DMS53 (cell line): ENCODE measurements around the gene CDC26.
"Not testable (repeated sequence)": the region's sequence is repeated elsewhere in the genome, so short reads cannot be mapped to it uniquely, and the experiment has no call there.

ENCODE experiments used
- DNase-seq: peaks from one replicate; lab custom pipeline; 2025; lab: John Stamatoyannopoulos, UW

CDC26 gene

GRCh38 chr9:113275157-113276131, at the start of gene CDC26, which contains the start of gene PRPF4:
Gene CDC26 (minus strand): TSS chr9:113275572. CDS start chr9:113272507, 3,065 bp downstream.
Gene PRPF4 (plus strand): TSS chr9:113275658. CDS start chr9:113275744, 86 bp downstream.
- DNase-seq = peak; percentile 98

- no peak for DNase-seq
Measured at GRCh38 chr9:113322671-113323070, 47.3 kb upstream of the CDC26 start.

GRCh38 chr9:113320051-113320450, 44.7 kb upstream of the CDC26 start:
- no peak for DNase-seq

GRCh38 chr9:113319054-113319453, 43.7 kb upstream of the CDC26 start:
- DNase-seq = no peak

- DNase-seq = no peak
Measured at GRCh38 chr9:113317777-113318176, 42.4 kb upstream of the CDC26 start.

GRCh38 chr9:113316030-113316429, 40.7 kb upstream of the CDC26 start:
- DNase-seq = no peak

- DNase-seq = no peak
Measured at GRCh38 chr9:113315231-113315630, 39.9 kb upstream of the CDC26 start.

GRCh38 chr9:113313261-113313660, 37.9 kb upstream of the CDC26 start:
- DNase-seq = no peak

- DNase-seq = no peak
Measured at GRCh38 chr9:113311961-113312360, 36.6 kb upstream of the CDC26 start.

GRCh38 chr9:113310538-113310937, 35.2 kb upstream of the CDC26 start:
- no peak for DNase-seq

GRCh38 chr9:113309204-113309813, 33.9 kb upstream of the CDC26 start:
- DNase-seq = peak; percentile 62

- no peak for DNase-seq
Measured at GRCh38 chr9:113307396-113307975, 32.1 kb upstream of the CDC26 start.

GRCh38 chr9:113306566-113306965, 31.2 kb upstream of the CDC26 start:
- DNase-seq = no peak

GRCh38 chr9:113302792-113303418, 27.5 kb upstream of the CDC26 start, which contains the start of gene RNF183:
Gene RNF183 (minus strand): TSS chr9:113303376. CDS start chr9:113298184, 5,192 bp downstream.
- DNase-seq = no peak

GRCh38 chr9:113301548-113301947, 26.2 kb upstream of the CDC26 start:
- DNase-seq = no peak

GRCh38 chr9:113299800-113300292, 24.5 kb upstream of the CDC26 start:
- DNase-seq = peak; percentile 91

- peak; percentile 95 for DNase-seq
Measured at GRCh38 chr9:113298924-113299770, 23.8 kb upstream of the CDC26 start.

GRCh38 chr9:113298311-113298710, 22.9 kb upstream of the CDC26 start:
- DNase-seq = no peak

- DNase-seq = no peak
Measured at GRCh38 chr9:113296796-113297558, 21.6 kb upstream of the CDC26 start.

- not testable (repeated sequence) for DNase-seq
Measured at GRCh38 chr9:113296247-113296646, 20.9 kb upstream of the CDC26 start.
